Activated CD8-positive, alpha-beta memory T cell treated with anti-CD3 and anti-CD28 coated beads, Interleukin-2, amount 10 ng/mL, durations not matched to agents 7 days and 5 days (primary cell): ENCODE measurements around the gene GRIK4. TPM values are rescaled to one million over a fixed set of nuclear protein-coding genes. Genes with fewer than 3 reads are reported as not detected.
"Not testable (repeated sequence)": the region's sequence is repeated elsewhere in the genome, so short reads cannot be mapped to it uniquely, and the experiment has no call there.

Experiments
- ATAC-seq: fragments of 150-1000 bp; cut with Tn5 transposase; one replicate; pipeline ENCODE4 v1.10.0; 2021; ENCODE audit warnings: moderate library complexity
- CTCF ChIA-PET: fragments of 350-600 bp; sonication (Branson Sonifier 250); formaldehyde crosslinking; loops from one replicate; lab custom pipeline; 2021; ENCODE audit warnings: antibody characterized with exemption; lab: Charles Lee
- DNase-seq: peaks from one replicate; pipeline ENCODE4 v3.0.0-alpha.2; 2020
- H3K27ac Mint-ChIP-seq: one replicate; pipeline ENCODE4 v1.8.0; 2021; ENCODE audit warnings: mild to moderate bottlenecking, mixed read lengths
- H3K27me3 Mint-ChIP-seq: one replicate; pipeline ENCODE4 v1.8.0; 2021; ENCODE audit warnings: mixed read lengths
- H3K36me3 Mint-ChIP-seq: one replicate; pipeline ENCODE4 v1.8.0; 2021; ENCODE audit warnings: mild to moderate bottlenecking, mixed read lengths
- H3K4me1 Mint-ChIP-seq: one replicate; pipeline ENCODE4 v1.8.0; 2021; ENCODE audit warnings: mixed read lengths
- H3K4me3 Mint-ChIP-seq: one replicate; pipeline ENCODE4 v1.8.0; 2021; ENCODE audit warnings: mild to moderate bottlenecking, moderate library complexity, mixed read lengths
- H3K9me3 Mint-ChIP-seq: one replicate; pipeline ENCODE4 v1.8.0; 2022; ENCODE audit warnings: low read depth, mixed read lengths
- total RNA-seq, 2 experiments: library from RNA; stranded (reverse); gene quantifications; one replicate each; pipeline ENCODE4 v1.2.3, GENCODE V29; 2021

GRIK4 gene
- total RNA-seq, 2 experiments from 2014 or later = 0.21 TPM; not detected in 1

GRCh38 chr11:121008551-121008950 lies 497.0 kb downstream of the GRIK4 start:
- CTCF ChIA-PET = no interaction called here
- Mint-ChIP-seq H3K4me3 (no peak overlapping the region), H3K4me1 (no peaks in the 10 kb centered on the region), H3K36me3 (no peaks in the 10 kb centered on the region), H3K9me3 (peaks cover 7% of the 10 kb centered on the region), H3K27ac (no peak overlapping the region), H3K27me3 (peaks cover 31% of the 10 kb centered on the region)
- DNase-seq (no peak), ATAC-seq (no peak)

GRCh38 chr11:121012091-121012490 lies 500.5 kb downstream of the GRIK4 start:
- Mint-ChIP-seq H3K27me3 (peaks cover 27% of the 10 kb centered on the region), H3K36me3 (no peaks in the 10 kb centered on the region), H3K27ac (no peak overlapping the region), H3K4me1 (no peaks in the 10 kb centered on the region), H3K9me3 (no peaks in the 10 kb centered on the region), H3K4me3 (no peak overlapping the region)
- no peak for DNase-seq
- CTCF ChIA-PET = no interaction called here
- ATAC-seq = no peak

- Mint-ChIP-seq H3K27me3 (peaks cover 20% of the 10 kb centered on the region), H3K4me1 (peaks cover 3% of the 10 kb centered on the region), H3K9me3 (no peaks in the 10 kb centered on the region), H3K36me3 (no peaks in the 10 kb centered on the region), H3K27ac (no peak overlapping the region), H3K4me3 (no peak overlapping the region)
- CTCF ChIA-PET = interaction anchor here (1.2 kb wide), 1 partner anchor 176 kb away, joined by 3 read pairs; no protein-coding TSS in a partner anchor
- ATAC-seq (no peak), DNase-seq (no peak)
Measured at GRCh38 chr11:121018746-121019145, 507.2 kb downstream of the GRIK4 start.

- H3K27ac Mint-ChIP-seq, H3K4me3 Mint-ChIP-seq, H3K9me3 Mint-ChIP-seq, ATAC-seq, CTCF ChIA-PET, H3K36me3 Mint-ChIP-seq, DNase-seq: not testable (repeated sequence)
- peaks cover 16% of the 10 kb centered on the region for H3K27me3 Mint-ChIP-seq
- peaks cover 17% of the 10 kb centered on the region for H3K4me1 Mint-ChIP-seq
Measured at GRCh38 chr11:121021718-121022117, 510.2 kb downstream of the GRIK4 start.

GRCh38 chr11:121023848-121024751 lies 512.6 kb downstream of the GRIK4 start, which contains the start of gene TBCEL:
Gene TBCEL, plus strand, starts transcription at chr11:121024102. Its CDS starts 21,589 bp downstream, at chr11:121045691.
- CTCF ChIA-PET = interaction anchor here (1.2 to 2.3 kb wide), 2 partner anchors 9 to 14 kb away, joined by 3 to 7 read pairs; no protein-coding TSS in a partner anchor

GRCh38 chr11:121024989-121025388 lies 513.4 kb downstream of the GRIK4 start:
- DNase-seq (no peak), ATAC-seq (no peak)
- H3K4me1 Mint-ChIP-seq = peaks cover 21% of the 10 kb centered on the region
- H3K36me3 Mint-ChIP-seq = peaks cover under 1% of the 10 kb centered on the region
- peaks cover 2% of the 10 kb centered on the region for H3K27me3 Mint-ChIP-seq
- peak overlapping the region; percentile 76 for H3K4me3 Mint-ChIP-seq
- CTCF ChIA-PET = interaction anchor here (0.8 to 2.3 kb wide), 3 partner anchors 10 to 24 kb away, joined by 3 to 7 read pairs (median 3); no protein-coding TSS in a partner anchor
- peak overlapping the region; percentile 61 for H3K27ac Mint-ChIP-seq
- H3K9me3 Mint-ChIP-seq = no peaks in the 10 kb centered on the region

More at GRCh38 chr11:121023848-121024751, 512.6 kb downstream of the GRIK4 start, which contains the start of gene TBCEL:
- Mint-ChIP-seq H3K4me3 (peak within 1 kb of the TSS; percentile 76), H3K9me3 (no peaks in the 10 kb centered on the region), H3K4me1 (peaks cover 17% of the 10 kb centered on the region), H3K27me3 (peaks cover 5% of the 10 kb centered on the region), H3K36me3 (no peaks in the 10 kb centered on the region), H3K27ac (peak within 1 kb of the TSS; percentile 66)
- DNase-seq = peak; percentile 84
- peak; percentile 87 for ATAC-seq

- Mint-ChIP-seq H3K4me1 (peaks cover 23% of the 10 kb centered on the region), H3K27me3 (no peaks in the 10 kb centered on the region), H3K36me3 (peaks cover 8% of the 10 kb centered on the region), H3K4me3 (no peak overlapping the region), H3K9me3 (no peaks in the 10 kb centered on the region), H3K27ac (no peak overlapping the region)
- no peak for DNase-seq
- ATAC-seq = no peak
- CTCF ChIA-PET = no interaction called here
Measured at GRCh38 chr11:121029153-121029552, 517.6 kb downstream of the GRIK4 start.

GRCh38 chr11:121029813-121030445 lies 518.4 kb downstream of the GRIK4 start:
- H3K4me3 Mint-ChIP-seq = no peak overlapping the region
- DNase-seq = no peak
- H3K36me3 Mint-ChIP-seq = peaks cover 8% of the 10 kb centered on the region
- H3K4me1 Mint-ChIP-seq = peaks cover 18% of the 10 kb centered on the region
- CTCF ChIA-PET = no interaction called here
- H3K27me3 Mint-ChIP-seq = no peaks in the 10 kb centered on the region
- H3K27ac Mint-ChIP-seq = no peak overlapping the region
- no peak for ATAC-seq
- H3K9me3 Mint-ChIP-seq = no peaks in the 10 kb centered on the region

- CTCF ChIA-PET = no interaction called here
- H3K36me3 Mint-ChIP-seq = peaks cover 8% of the 10 kb centered on the region
- H3K27ac Mint-ChIP-seq = no peak overlapping the region
- ATAC-seq (no peak), DNase-seq (no peak)
- H3K9me3 Mint-ChIP-seq = no peaks in the 10 kb centered on the region
- H3K4me1 Mint-ChIP-seq = peaks cover 21% of the 10 kb centered on the region
- H3K4me3 Mint-ChIP-seq = no peak overlapping the region
- no peaks in the 10 kb centered on the region for H3K27me3 Mint-ChIP-seq
Measured at GRCh38 chr11:121031167-121031566, 519.6 kb downstream of the GRIK4 start.

- peaks cover 24% of the 10 kb centered on the region for H3K4me1 Mint-ChIP-seq
- H3K9me3 Mint-ChIP-seq, H3K36me3 Mint-ChIP-seq, H3K27me3 Mint-ChIP-seq, DNase-seq, H3K4me3 Mint-ChIP-seq, ATAC-seq, H3K27ac Mint-ChIP-seq: not testable (repeated sequence)
- CTCF ChIA-PET = interaction anchor here (1.0 kb wide), 1 partner anchor 12 kb away, joined by 3 read pairs; no protein-coding TSS in a partner anchor
Measured at GRCh38 chr11:121031648-121032047, 520.1 kb downstream of the GRIK4 start.

- DNase-seq (no peak), ATAC-seq (no peak)
- Mint-ChIP-seq H3K27ac (no peak overlapping the region), H3K36me3 (peaks cover 8% of the 10 kb centered on the region), H3K4me3 (no peak overlapping the region), H3K4me1 (peaks cover 27% of the 10 kb centered on the region), H3K9me3 (no peaks in the 10 kb centered on the region), H3K27me3 (no peaks in the 10 kb centered on the region)
- CTCF ChIA-PET = interaction anchor here (1.0 kb wide), 1 partner anchor 12 kb away, joined by 3 read pairs; no protein-coding TSS in a partner anchor
Measured at GRCh38 chr11:121032546-121032945, 521.0 kb downstream of the GRIK4 start.

- Mint-ChIP-seq H3K27me3 (no peaks in the 10 kb centered on the region), H3K27ac (no peak overlapping the region), H3K9me3 (no peaks in the 10 kb centered on the region), H3K36me3 (peaks cover 9% of the 10 kb centered on the region), H3K4me3 (no peak overlapping the region), H3K4me1 (peaks cover 27% of the 10 kb centered on the region)
- DNase-seq (no peak), ATAC-seq (no peak)
- CTCF ChIA-PET = no interaction called here
Measured at GRCh38 chr11:121033635-121034034, 522.1 kb downstream of the GRIK4 start.

- Mint-ChIP-seq H3K36me3 (peaks cover 10% of the 10 kb centered on the region), H3K4me3 (no peak overlapping the region), H3K27ac (no peak overlapping the region), H3K9me3 (no peaks in the 10 kb centered on the region), H3K4me1 (peaks cover 25% of the 10 kb centered on the region), H3K27me3 (no peaks in the 10 kb centered on the region)
- DNase-seq (no peak), ATAC-seq (no peak)
- CTCF ChIA-PET = interaction anchor here (0.9 kb wide), 1 partner anchor 77 kb away, joined by 3 read pairs; no protein-coding TSS in a partner anchor
Measured at GRCh38 chr11:121035169-121035755, 523.7 kb downstream of the GRIK4 start.
